ENCODE measurements around the gene DST.

GRCh38 chr6:56522495-56523270, 120.0 kb downstream of the DST start:
- TF ChIP-seq CTCF (IDR thresholded peaks at IDR 0.05) = no peak
- TF ChIP-seq POLR2A (IDR thresholded peaks at IDR 0.05) = no peak

Measured in heart left ventricle (tissue), 13 donors.